AG09309 (cell line): ENCODE results near the gene PTCH1.
A peak's percentile ranks its signal among the peaks of the same experiment; 100 is the strongest.

Source experiments
- DNase-seq: peaks from one replicate; pipeline ENCODE4 v3.0.0-alpha.2; 2010; ENCODE audit warnings: low read depth
- H3K4me3 ChIP-seq: 2 replicates; pipeline ENCODE4 v1.5.1; 2011; ENCODE audit warnings: mild to moderate bottlenecking, low read depth, low read length, moderate library complexity; ENCODE audit not compliant: control insufficient read depth
- CTCF ChIP-seq: IDR thresholded peaks from 2 replicates; pipeline ENCODE4 v1.5.1; 2011; ENCODE audit warnings: mild to moderate bottlenecking, low read depth, low read length, inconsistent platforms; ENCODE audit not compliant: insufficient read depth, control insufficient read depth; ENCODE audit errors: missing control alignments

Gene PTCH1

GRCh38 chr9:95505717-95506427, 10.9 kb downstream of the PTCH1 start:
- no peak for TF ChIP-seq CTCF
- DNase-seq, result no peak
- H3K4me3 ChIP-seq, result peak overlapping the region; percentile 83

GRCh38 chr9:95505072-95505716, 11.6 kb downstream of the PTCH1 start:
- no peak for DNase-seq
- TF ChIP-seq CTCF, result no peak
- peak overlapping the region; percentile 83 for H3K4me3 ChIP-seq

- no peak for TF ChIP-seq CTCF
- no peak for DNase-seq
- no peak overlapping the region for H3K4me3 ChIP-seq
Observed at GRCh38 chr9:95504053-95504963, 12.5 kb downstream of the PTCH1 start.

GRCh38 chr9:95503369-95503768, 13.4 kb downstream of the PTCH1 start:
- no peak for TF ChIP-seq CTCF
- no peak for DNase-seq
- H3K4me3 ChIP-seq, result no peak overlapping the region

- H3K4me3 ChIP-seq, result no peak overlapping the region
- no peak for DNase-seq
- TF ChIP-seq CTCF, result no peak
Observed at GRCh38 chr9:95502248-95502647, 14.5 kb downstream of the PTCH1 start.

GRCh38 chr9:95499847-95500246, 16.9 kb downstream of the PTCH1 start:
- no peak for TF ChIP-seq CTCF
- no peak overlapping the region for H3K4me3 ChIP-seq
- no peak for DNase-seq
